ENCODE results near the gene NFE2L3.

DNA sequence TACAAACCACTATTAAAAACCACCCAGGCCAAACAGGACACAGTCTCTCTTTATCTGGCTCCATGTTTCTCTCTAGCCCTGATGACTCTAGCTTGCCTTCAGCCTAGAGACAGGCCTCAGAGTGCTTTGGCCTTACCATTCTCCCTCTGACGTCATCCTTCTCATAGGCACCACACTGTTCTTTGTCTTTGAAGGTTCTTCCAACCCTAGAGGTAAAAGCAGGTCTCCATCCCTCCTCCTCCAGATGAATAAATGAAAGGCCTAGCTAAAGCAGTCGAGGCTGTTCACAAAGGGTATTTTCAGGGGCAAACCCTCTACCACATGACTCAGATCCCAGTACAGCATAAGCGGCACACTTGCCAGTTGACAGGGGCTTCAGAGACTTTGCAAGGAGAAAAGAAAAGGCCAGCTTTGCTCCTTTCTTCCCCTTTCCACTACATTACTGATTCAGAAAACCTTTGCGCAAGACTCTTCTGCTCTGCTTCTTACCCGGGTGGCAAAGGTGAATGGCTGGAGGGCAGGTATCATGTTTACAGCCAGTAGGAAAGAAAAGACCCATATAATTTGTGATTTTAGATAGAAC lies 14.8 kb downstream of the NFE2L3 start:
- TF ChIP-seq OSR1 (CRISPR knock-in tag; IDR thresholded peaks at IDR 0.05) (no peak), ARNTL (CRISPR knock-in tag; IDR thresholded peaks at IDR 0.05; ENCODE audit: borderline replicate concordance, low read depth) (no peak), TOX (CRISPR knock-in tag; IDR thresholded peaks at IDR 0.05; ENCODE audit: borderline replicate concordance) (no peak), CSDC2 (CRISPR knock-in tag; IDR thresholded peaks at IDR 0.05) (no peak), SNAI2 (CRISPR knock-in tag; IDR thresholded peaks at IDR 0.05) (no peak), TCF4 (CRISPR knock-in tag; IDR thresholded peaks at IDR 0.05; ENCODE audit: borderline replicate concordance) (no peak), ESRRG (CRISPR knock-in tag; IDR thresholded peaks at IDR 0.05) (no peak), GLIS3 (CRISPR knock-in tag; IDR thresholded peaks at IDR 0.05) (no peak), CSRNP3 (CRISPR knock-in tag; IDR thresholded peaks at IDR 0.05) (no peak), ZNF70 (CRISPR knock-in tag; IDR thresholded peaks at IDR 0.05) (no peak), PPARA (CRISPR knock-in tag; IDR thresholded peaks at IDR 0.05; ENCODE audit: borderline replicate concordance) (no peak)
- TF ChIP-seq, protein P1, sequence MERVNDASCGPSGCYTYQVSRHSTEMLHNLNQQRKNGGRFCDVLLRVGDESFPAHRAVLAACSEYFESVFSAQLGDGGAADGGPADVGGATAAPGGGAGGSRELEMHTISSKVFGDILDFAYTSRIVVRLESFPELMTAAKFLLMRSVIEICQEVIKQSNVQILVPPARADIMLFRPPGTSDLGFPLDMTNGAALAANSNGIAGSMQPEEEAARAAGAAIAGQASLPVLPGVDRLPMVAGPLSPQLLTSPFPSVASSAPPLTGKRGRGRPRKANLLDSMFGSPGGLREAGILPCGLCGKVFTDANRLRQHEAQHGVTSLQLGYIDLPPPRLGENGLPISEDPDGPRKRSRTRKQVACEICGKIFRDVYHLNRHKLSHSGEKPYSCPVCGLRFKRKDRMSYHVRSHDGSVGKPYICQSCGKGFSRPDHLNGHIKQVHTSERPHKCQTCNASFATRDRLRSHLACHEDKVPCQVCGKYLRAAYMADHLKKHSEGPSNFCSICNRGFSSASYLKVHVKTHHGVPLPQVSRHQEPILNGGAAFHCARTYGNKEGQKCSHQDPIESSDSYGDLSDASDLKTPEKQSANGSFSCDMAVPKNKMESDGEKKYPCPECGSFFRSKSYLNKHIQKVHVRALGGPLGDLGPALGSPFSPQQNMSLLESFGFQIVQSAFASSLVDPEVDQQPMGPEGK (CRISPR knock-in tag; IDR thresholded peaks at IDR 0.05; ENCODE audit: borderline replicate concordance), result no peak

Data from SK-N-SH treated with all-trans-retinoic acid at 6 μM for 48 hours (cell line).